Measurements from ENCODE around the gene CBX7. TPM values are rescaled to one million over a fixed set of nuclear protein-coding genes. Genes with fewer than 3 reads are reported as not detected.

CBX7 gene
- total and polyA plus RNA-seq, 9 of the 15 experiments (the other 6 are each of a cell fraction or from before 2014, with no cell fraction given) = 0.04 to 5.2 (median 2.8) TPM

DNA sequence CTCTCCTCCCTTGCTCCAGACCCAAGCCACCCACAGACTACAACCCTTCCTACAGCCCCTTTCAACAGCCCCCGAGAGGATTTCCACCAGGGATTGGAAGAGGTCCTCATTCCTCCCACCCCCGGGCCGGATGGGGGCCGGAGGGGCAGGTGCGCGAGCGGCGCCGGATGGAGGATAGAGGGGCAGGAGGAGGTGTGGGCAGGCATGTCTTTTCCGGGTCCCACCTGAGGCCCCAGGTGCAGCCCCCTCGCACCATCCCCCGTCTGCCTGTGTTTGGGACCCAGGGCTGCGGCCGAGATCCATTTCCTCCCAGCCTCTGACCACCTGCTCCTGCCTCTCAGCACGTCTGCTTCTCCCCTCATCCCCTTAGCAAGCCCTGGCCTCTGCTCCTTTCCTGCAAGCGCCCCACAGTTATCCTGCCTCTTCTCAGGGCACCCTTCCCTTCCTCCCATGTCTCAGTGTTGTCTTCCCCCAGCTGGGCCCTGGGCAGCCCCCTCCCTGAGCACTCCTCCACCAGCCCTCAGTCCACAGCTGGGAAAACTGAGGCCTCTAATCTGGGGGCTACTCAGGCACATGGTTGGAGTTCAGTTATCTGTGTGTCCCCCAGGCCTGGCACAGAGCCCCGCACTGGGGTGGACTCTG lies 19.3 kb upstream of the CBX7 start:
- POLR2A ChIA-PET = interaction anchor here (1.1 to 4.1 kb wide), 5 partner anchors 139 to 148 kb away, joined by 4 to 24 read pairs (median 8); partner anchors contain the start of gene RPL3
- peaks cover 12 to 23% of the 10 kb centered on the region in 2 experiments; a peak in 4 of 5 replicates for H3K4me1 ChIP-seq (replicated peaks in 1 of 2; ENCODE audit: control insufficient read depth in 2 of 2, insufficient read depth in 2 of 2, low read length in 2 of 2)
- H3K4me3 ChIP-seq = no peak overlapping the region
- no TSS peak for BruUV-seq (replicated peaks)
- H3K4me2 ChIP-seq (ENCODE audit: insufficient read depth, low read length) = no peak overlapping the region
- intact Hi-C loops (cut with micrococcal nuclease) = loop anchor here (1.0 to 10.0 kb wide), 2 partner anchors 140 to 353 kb away; partner anchors contain the start of gene ATF4
- H4K20me1 ChIP-seq (replicated peaks; ENCODE audit: control insufficient read depth, insufficient read depth, low read length) = no peaks in the 10 kb centered on the region
- H3K9me1 ChIP-seq (ENCODE audit: control insufficient read depth, insufficient read depth, low read length) = no peaks in the 10 kb centered on the region
- in situ Hi-C loops (cut with MboI) = loop anchor here (5.0 to 10.0 kb wide), 2 partner anchors 136 to 333 kb away; partner anchors contain the start of gene MIEF1
- WGBS (ENCODE audit: insufficient coverage, low coverage, missing lambda C conversion rate) = 74% methylated on average over 8 of the region's 17 CpGs
- ATAC-seq = no peak
- H3K27ac ChIP-seq (ENCODE audit: extremely low read depth, low read depth, low read length) = no peak overlapping the region
- CTCF ChIA-PET (ENCODE audit: low intra/inter-chr PET ratio) = interaction anchor here (0.9 to 1.9 kb wide), 3 partner anchors 135 to 266 kb away, joined by 3 to 9 read pairs (median 6); no protein-coding TSS in a partner anchor
- no peaks in the 10 kb centered on the region for H3K79me2 ChIP-seq (ENCODE audit: control insufficient read depth, insufficient read depth, low read length)
- FAIRE-seq = no peak
- H3K9ac ChIP-seq (ENCODE audit: insufficient read depth in 1 of 2, low read depth in 2 of 2, low read length in 2 of 2) = no peak overlapping the region
- DNase-seq (ENCODE audit: extremely low read depth in 1 of 4, low spot score in 3 of 4) = no peak
- no peaks in the 10 kb centered on the region for H3K27me3 ChIP-seq (ENCODE audit: control insufficient read depth in 2 of 2, insufficient read depth in 2 of 2, low read length in 2 of 2)
- no peaks in the 10 kb centered on the region for H3K9me3 ChIP-seq (replicated peaks; ENCODE audit: control insufficient read depth, insufficient read depth, low read depth, low read length)
- H3K36me3 ChIP-seq (ENCODE audit: control insufficient read depth, insufficient read depth, low read length) = no peaks in the 10 kb centered on the region
- H2AFZ ChIP-seq (ENCODE audit: low read depth, low read length) = no peak overlapping the region
- TF ChIP-seq TAF1 (IDR thresholded peaks at IDR 0.05; ENCODE audit: control insufficient read depth, extremely low read depth, insufficient read depth, low read length, severe bottlenecking) = no peak
- TF ChIP-seq, protein P1, sequence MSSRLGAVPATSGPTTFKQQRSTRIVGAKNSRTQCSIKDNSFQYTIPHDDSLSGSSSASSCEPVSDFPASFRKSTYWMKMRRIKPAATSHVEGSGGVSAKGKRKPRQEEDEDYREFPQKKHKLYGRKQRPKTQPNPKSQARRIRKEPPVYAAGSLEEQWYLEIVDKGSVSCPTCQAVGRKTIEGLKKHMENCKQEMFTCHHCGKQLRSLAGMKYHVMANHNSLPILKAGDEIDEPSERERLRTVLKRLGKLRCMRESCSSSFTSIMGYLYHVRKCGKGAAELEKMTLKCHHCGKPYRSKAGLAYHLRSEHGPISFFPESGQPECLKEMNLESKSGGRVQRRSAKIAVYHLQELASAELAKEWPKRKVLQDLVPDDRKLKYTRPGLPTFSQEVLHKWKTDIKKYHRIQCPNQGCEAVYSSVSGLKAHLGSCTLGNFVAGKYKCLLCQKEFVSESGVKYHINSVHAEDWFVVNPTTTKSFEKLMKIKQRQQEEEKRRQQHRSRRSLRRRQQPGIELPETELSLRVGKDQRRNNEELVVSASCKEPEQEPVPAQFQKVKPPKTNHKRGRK (tag; IDR thresholded peaks at IDR 0.05) = no peak
- no peak for TF ChIP-seq ARNT (IDR thresholded peaks at IDR 0.05)
- TF ChIP-seq ZNF354B (CRISPR knock-in tag; IDR thresholded peaks at IDR 0.05) = no peak
- no peak for TF ChIP-seq POLR3G (IDR thresholded peaks at IDR 0.05; ENCODE audit: extremely low read depth, insufficient read length, insufficient replicate concordance)
- no peak for TF ChIP-seq ARID1B (IDR thresholded peaks at IDR 0.05)
- TF ChIP-seq CBX1 (IDR thresholded peaks at IDR 0.05; ENCODE audit: low read depth) = no peak
- TF ChIP-seq TCF7 (IDR thresholded peaks at IDR 0.05; ENCODE audit: borderline replicate concordance) = no peak
- no peak for TF ChIP-seq XRCC3 (IDR thresholded peaks at IDR 0.05)
- no peak for TF ChIP-seq PHF8 (IDR thresholded peaks at IDR 0.05; ENCODE audit: borderline replicate concordance, low read length)
- no peak for TF ChIP-seq ZC3H11A (IDR thresholded peaks at IDR 0.05; ENCODE audit: low read depth, low read length)
- no peak for TF ChIP-seq ETS2 (tag; IDR thresholded peaks at IDR 0.05; ENCODE audit: borderline replicate concordance, poor library complexity, severe bottlenecking)
- TF ChIP-seq, protein P2, sequence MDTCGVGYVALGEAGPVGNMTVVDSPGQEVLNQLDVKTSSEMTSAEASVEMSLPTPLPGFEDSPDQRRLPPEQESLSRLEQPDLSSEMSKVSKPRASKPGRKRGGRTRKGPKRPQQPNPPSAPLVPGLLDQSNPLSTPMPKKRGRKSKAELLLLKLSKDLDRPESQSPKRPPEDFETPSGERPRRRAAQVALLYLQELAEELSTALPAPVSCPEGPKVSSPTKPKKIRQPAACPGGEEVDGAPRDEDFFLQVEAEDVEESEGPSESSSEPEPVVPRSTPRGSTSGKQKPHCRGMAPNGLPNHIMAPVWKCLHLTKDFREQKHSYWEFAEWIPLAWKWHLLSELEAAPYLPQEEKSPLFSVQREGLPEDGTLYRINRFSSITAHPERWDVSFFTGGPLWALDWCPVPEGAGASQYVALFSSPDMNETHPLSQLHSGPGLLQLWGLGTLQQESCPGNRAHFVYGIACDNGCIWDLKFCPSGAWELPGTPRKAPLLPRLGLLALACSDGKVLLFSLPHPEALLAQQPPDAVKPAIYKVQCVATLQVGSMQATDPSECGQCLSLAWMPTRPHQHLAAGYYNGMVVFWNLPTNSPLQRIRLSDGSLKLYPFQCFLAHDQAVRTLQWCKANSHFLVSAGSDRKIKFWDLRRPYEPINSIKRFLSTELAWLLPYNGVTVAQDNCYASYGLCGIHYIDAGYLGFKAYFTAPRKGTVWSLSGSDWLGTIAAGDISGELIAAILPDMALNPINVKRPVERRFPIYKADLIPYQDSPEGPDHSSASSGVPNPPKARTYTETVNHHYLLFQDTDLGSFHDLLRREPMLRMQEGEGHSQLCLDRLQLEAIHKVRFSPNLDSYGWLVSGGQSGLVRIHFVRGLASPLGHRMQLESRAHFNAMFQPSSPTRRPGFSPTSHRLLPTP (IDR thresholded peaks at IDR 0.05; ENCODE audit: borderline replicate concordance, extremely low read depth, insufficient read length) = no peak
- TF ChIP-seq, protein P3, sequence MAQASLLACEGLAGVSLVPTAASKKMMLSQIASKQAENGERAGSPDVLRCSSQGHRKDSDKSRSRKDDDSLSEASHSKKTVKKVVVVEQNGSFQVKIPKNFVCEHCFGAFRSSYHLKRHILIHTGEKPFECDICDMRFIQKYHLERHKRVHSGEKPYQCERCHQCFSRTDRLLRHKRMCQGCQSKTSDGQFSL (CRISPR knock-in tag; IDR thresholded peaks at IDR 0.05) = no peak
- TF ChIP-seq, protein P3 (tag; IDR thresholded peaks at IDR 0.05) = no peak
- no peak for TF ChIP-seq U2AF1 (optimal IDR thresholded peaks at IDR 0.05; ENCODE audit: low read depth, low read length)
- no peak for TF ChIP-seq HDAC6 (IDR thresholded peaks at IDR 0.05; ENCODE audit: low read depth, low read length)

Measured in K562 (cell line).